ENCODE measurements around the gene TMEM141. TPM values are rescaled to one million over a fixed set of nuclear protein-coding genes. Genes with fewer than 3 reads are reported as not detected.
"Not testable (repeated sequence)": the region's sequence is repeated elsewhere in the genome, so short reads cannot be mapped to it uniquely, and the experiment has no call there.

Gene TMEM141
- total and polyA plus RNA-seq, 2 donors from 2014 or later: 96.5 to 403 TPM

DNA sequence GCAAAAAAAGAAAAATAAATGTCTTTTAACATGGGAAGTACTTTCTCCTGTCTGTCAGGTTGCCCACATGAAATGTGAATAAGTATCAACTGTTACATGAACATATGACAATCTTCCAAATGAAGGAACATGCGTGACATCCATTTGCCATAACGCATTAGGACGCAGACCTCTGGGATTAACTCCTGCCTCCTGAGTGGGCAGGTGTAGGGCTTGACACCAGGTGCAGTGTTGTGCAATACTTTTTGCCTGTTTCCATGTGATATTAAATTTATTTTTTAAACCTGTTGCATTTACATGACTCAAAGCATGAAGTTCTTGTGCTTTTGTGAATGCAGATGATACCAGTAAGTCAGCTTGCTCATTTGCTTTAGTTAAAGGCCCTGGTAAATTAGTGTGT, 8.7 kb upstream of the TMEM141 start:
- H3K9me3 ChIP-seq (ENCODE audit: control insufficient read depth in 2 of 3, insufficient read depth in 1 of 3, low read length in 3 of 3): no peaks in the 10 kb centered on the region
- H3K27me3 ChIP-seq (ENCODE audit: control insufficient read depth, insufficient read depth, low read length): no peaks in the 10 kb centered on the region
- no peak overlapping the region for H3K4me3 ChIP-seq (ENCODE audit: low read length in 3 of 3)
- intact Hi-C loops (cut with DNase I): loop anchor here (10.0 kb wide), 1 partner anchor 252 kb away; the partner anchor contains the start of gene FUT7
- no peak overlapping the region for H3K9ac ChIP-seq (ENCODE audit: low read length in 3 of 3)
- H3K36me3 ChIP-seq (ENCODE audit: control insufficient read depth in 2 of 3, insufficient read depth in 3 of 3, low read length in 3 of 3): no peaks in the 10 kb centered on the region
- H3K4me1 ChIP-seq (ENCODE audit: control insufficient read depth in 2 of 3, insufficient read depth in 2 of 3, low read depth in 1 of 3, low read length in 3 of 3): no peaks in the 10 kb centered on the region
- TF ChIP-seq, protein P1, sequence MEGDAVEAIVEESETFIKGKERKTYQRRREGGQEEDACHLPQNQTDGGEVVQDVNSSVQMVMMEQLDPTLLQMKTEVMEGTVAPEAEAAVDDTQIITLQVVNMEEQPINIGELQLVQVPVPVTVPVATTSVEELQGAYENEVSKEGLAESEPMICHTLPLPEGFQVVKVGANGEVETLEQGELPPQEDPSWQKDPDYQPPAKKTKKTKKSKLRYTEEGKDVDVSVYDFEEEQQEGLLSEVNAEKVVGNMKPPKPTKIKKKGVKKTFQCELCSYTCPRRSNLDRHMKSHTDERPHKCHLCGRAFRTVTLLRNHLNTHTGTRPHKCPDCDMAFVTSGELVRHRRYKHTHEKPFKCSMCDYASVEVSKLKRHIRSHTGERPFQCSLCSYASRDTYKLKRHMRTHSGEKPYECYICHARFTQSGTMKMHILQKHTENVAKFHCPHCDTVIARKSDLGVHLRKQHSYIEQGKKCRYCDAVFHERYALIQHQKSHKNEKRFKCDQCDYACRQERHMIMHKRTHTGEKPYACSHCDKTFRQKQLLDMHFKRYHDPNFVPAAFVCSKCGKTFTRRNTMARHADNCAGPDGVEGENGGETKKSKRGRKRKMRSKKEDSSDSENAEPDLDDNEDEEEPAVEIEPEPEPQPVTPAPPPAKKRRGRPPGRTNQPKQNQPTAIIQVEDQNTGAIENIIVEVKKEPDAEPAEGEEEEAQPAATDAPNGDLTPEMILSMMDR (IDR thresholded peaks at IDR 0.05; ENCODE audit: borderline replicate concordance, extremely low read depth, insufficient read depth): no peak
- no peak for DNase-seq
- H3K27ac ChIP-seq (ENCODE audit: low read depth in 2 of 2, low read length in 2 of 2): no peak overlapping the region
- no peak for FAIRE-seq

DNA sequence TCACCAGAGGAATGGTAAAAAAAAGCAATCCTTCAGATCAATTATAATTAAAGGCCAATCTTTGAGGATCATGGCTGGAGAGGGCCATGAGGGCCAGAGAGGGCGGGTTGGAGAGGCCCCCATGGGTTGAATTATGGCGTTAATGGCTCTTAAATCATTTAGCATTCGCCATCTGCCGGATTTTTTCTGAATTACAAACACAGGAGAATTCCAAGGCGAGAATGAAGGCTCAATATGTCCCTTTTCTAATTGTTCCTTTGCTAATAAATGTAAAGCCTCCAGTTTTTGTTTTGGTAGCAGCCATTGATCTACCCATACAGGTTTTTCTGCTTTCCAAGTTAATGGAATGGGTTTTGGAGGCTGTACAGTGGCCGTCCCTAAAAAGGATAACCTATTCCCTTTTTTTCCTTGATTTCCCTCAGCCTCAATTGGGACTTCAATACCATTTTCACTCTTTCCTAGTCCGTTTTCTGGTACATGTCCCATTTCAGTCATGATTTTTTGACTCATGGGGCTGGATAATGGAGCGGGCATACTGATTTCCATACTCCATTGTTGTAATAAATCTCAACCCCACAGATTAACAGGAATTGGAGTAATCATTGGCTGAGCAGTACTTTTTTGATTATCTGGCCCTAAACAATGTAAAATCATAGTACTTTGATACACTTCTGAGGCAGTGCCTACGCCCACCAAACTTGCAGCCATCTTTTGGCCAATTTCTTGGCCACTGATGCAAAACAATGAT, 6.7 kb upstream of the TMEM141 start:
- TF ChIP-seq, protein P1 (IDR thresholded peaks at IDR 0.05; ENCODE audit: borderline replicate concordance, extremely low read depth, insufficient read depth): peak; percentile 21
- Histone ChIP-seq H3K36me3 (ENCODE audit: control insufficient read depth in 2 of 3, insufficient read depth in 3 of 3, low read length in 3 of 3) (no peaks in the 10 kb centered on the region), H3K4me3 (ENCODE audit: low read length in 3 of 3) (no peak overlapping the region), H3K9ac (ENCODE audit: low read length in 3 of 3) (no peak overlapping the region), H3K4me1 (ENCODE audit: control insufficient read depth in 2 of 3, insufficient read depth in 2 of 3, low read depth in 1 of 3, low read length in 3 of 3) (no peaks in the 10 kb centered on the region), H3K27me3 (ENCODE audit: control insufficient read depth, insufficient read depth, low read length) (no peaks in the 10 kb centered on the region), H3K27ac (ENCODE audit: low read depth in 2 of 2, low read length in 2 of 2) (no peak overlapping the region), H3K9me3 (ENCODE audit: control insufficient read depth in 2 of 3, insufficient read depth in 1 of 3, low read length in 3 of 3) (no peaks in the 10 kb centered on the region)
- no peak for DNase-seq
- no peak for FAIRE-seq
- intact Hi-C loops (cut with DNase I): loop anchor here (10.0 kb wide), 1 partner anchor 250 kb away; the partner anchor contains the start of gene FUT7

DNA sequence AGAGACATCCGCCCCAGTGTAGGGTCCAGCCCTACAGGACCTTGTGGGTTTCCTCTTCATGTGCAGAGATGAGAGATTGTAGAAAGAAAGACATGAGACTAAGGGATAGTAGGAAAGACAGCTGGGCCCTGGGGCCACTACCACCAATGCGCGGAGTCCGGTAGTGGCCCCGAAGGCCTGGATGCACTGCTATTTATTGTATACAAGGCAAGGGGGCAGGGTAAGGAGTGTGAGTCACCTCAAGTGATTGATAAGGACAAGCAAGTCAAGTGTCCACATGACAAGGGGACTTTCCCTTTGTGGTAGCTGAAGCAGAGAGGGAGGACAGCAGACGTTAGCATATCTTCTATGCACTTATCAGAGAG, 6.2 kb upstream of the TMEM141 start:
- H3K4me1 ChIP-seq (ENCODE audit: control insufficient read depth in 2 of 3, insufficient read depth in 2 of 3, low read depth in 1 of 3, low read length in 3 of 3): no peaks in the 10 kb centered on the region
- DNase-seq (peak in 1 of 5 donors; percentile 31), FAIRE-seq (no peak)
- H3K36me3 ChIP-seq (ENCODE audit: control insufficient read depth in 2 of 3, insufficient read depth in 3 of 3, low read length in 3 of 3): no peaks in the 10 kb centered on the region
- no peaks in the 10 kb centered on the region for H3K27me3 ChIP-seq (ENCODE audit: control insufficient read depth, insufficient read depth, low read length)
- H3K9me3 ChIP-seq (ENCODE audit: control insufficient read depth in 2 of 3, insufficient read depth in 1 of 3, low read length in 3 of 3): no peaks in the 10 kb centered on the region
- no peak overlapping the region for H3K27ac ChIP-seq (ENCODE audit: low read depth in 2 of 2, low read length in 2 of 2)
- no peak overlapping the region for H3K9ac ChIP-seq (ENCODE audit: low read length in 3 of 3)
- TF ChIP-seq, protein P1 (IDR thresholded peaks at IDR 0.05; ENCODE audit: borderline replicate concordance, extremely low read depth, insufficient read depth): no peak
- intact Hi-C loops (cut with DNase I): loop anchor here (10.0 kb wide), 1 partner anchor 250 kb away; the partner anchor contains the start of gene FUT7
- H3K4me3 ChIP-seq (ENCODE audit: low read length in 3 of 3): no peak overlapping the region

DNA sequence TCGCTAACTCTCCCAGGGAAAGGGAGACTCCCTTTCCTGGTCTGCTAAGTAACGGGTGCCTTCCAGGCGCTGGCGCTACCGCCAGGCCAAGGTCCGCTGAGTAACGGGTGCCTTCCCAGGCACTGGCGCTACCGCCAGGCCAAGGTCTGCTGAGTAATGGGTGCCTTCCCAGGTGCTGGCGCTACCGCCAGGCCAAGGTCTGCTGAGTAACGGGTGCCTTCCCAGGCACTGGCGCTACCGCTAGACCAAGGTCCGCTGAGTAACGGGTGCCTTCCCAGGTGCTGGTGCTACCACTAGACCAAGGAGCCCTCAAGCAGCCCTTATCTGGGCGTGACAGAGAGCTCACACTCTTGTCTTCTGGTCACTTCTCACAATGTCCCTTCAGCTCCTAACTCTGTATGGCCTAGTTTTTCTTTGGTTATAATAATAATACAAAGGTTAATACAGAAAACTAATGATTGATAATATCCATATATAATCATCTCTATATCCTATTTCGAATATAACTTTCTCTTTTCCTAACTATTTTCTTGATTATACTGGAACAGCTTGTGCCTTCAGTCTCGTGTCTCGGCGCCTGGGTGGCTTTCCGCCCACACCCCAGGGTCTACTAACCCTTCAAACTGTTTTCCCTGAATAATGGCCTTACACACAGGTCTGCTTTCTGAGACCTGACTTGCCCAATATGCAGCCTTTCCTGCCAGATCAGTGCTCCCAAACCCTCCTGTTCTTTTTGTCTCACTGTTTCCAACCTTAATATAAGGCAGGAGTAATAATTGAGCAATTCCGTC, 5.4 kb upstream of the TMEM141 start:
- peak in 1 of 5 donors; percentile 46 for DNase-seq
- not testable (repeated sequence) for H3K9ac ChIP-seq (ENCODE audit: low read length in 3 of 3); H3K4me1 ChIP-seq (ENCODE audit: control insufficient read depth in 2 of 3, insufficient read depth in 2 of 3, low read depth in 1 of 3, low read length in 3 of 3); H3K36me3 ChIP-seq (ENCODE audit: control insufficient read depth in 2 of 3, insufficient read depth in 3 of 3, low read length in 3 of 3); FAIRE-seq; H3K4me3 ChIP-seq (ENCODE audit: low read length in 3 of 3); H3K27me3 ChIP-seq (ENCODE audit: control insufficient read depth, insufficient read depth, low read length); H3K27ac ChIP-seq (ENCODE audit: low read depth in 2 of 2, low read length in 2 of 2); H3K9me3 ChIP-seq (ENCODE audit: control insufficient read depth in 2 of 3, insufficient read depth in 1 of 3, low read length in 3 of 3)
- intact Hi-C loops (cut with DNase I): loop anchor here (10.0 kb wide), 1 partner anchor 249 kb away; the partner anchor contains the start of gene FUT7
